GM21526 (cell line): ENCODE measurements around the gene LRBA.
"Not testable (repeated sequence)": the region's sequence is repeated elsewhere in the genome, so short reads cannot be mapped to it uniquely, and the experiment has no call there.

Experiments used
- ATAC-seq: cut with Tn5 transposase; IDR thresholded peaks from one replicate; pipeline ENCODE4 v1.9.1; 2021; ENCODE audit warnings: moderate library complexity; ENCODE audit not compliant: unreplicated experiment, low FRiP score

The LRBA gene

DNA sequence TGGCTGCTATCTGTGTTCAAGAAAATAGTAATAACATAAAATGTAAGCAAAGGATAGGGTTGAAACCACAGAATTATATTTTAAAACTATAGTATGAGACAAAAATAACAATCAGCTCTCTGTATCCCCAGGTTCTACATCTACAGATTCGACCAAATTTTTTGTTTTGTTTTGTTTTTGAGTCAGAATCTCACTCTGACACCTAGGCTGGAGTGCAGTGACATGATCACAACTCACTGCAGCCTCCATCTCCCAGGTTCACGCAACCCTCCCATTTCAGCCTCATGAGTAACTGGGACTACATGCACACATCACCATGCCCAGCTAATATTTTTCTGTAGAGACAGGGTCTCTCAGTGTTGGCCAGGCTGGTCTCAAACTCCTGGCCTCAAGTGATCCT is 319.9 kb downstream of the LRBA start:
- no peak for ATAC-seq

DNA sequence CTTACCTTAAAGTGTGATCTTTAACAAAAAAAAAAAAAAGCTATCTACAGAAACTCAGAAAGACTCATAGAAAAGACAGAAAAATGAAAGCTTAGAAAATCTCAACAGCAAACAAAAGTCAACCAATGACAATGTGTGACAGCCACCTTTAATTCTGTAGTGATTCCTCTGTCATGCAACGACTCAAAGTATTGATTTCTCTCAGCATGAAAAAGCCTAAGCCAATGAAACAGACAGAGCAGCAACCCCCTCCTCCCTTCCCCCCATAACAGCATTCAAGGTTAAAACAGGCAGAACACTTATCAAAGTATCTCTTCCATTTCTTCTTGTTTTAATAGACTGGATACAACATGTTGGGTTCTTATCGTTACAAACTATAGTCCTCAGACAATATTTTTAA is 320.6 kb downstream of the LRBA start:
- no peak for ATAC-seq

GRCh38 chr4:150683775-150684350 is 331.2 kb downstream of the LRBA start:
- no peak for ATAC-seq

DNA sequence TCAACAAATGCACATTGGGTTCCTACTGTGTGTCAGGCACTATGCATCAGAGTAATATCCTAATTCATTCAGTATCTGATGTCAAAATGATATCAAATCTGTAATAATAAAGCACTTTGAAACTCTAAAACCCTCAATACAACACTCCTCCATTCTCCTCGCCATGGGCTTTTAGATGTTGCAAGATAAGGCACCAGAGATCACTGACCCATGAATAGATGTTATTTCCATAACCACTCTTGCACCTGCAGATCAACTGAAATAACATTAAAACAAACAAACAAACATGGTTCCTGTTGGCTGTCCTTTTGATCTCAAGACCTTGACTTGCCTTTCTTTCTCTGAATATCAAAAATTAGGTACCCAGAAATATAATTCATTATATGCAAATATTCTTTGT is 333.0 kb downstream of the LRBA start:
- ATAC-seq: no peak

GRCh38 chr4:150681063-150681462 is 334.0 kb downstream of the LRBA start:
- no peak for ATAC-seq

DNA sequence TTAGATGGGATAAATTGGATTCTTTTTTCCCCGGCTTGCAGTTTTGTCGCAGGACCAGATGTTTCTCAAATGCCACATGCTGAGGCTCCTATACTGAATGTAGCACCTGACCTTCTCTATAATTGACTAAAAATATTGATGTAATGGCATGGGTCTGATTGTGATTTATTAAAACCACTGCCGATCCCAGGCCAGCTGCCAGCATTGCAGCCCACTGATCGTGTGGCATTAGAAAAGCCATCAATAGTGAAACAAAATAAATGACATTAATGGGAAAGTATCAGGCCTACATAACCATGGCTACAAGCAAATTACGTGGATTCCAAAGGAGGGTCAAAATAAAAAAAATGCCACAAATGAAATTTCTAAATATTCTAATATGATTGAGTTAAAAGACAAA is 334.4 kb downstream of the LRBA start:
- no peak for ATAC-seq

- ATAC-seq: no peak
These were observed 335.2 kb downstream of the LRBA start for GRCh38 chr4:150679765-150680343.

DNA sequence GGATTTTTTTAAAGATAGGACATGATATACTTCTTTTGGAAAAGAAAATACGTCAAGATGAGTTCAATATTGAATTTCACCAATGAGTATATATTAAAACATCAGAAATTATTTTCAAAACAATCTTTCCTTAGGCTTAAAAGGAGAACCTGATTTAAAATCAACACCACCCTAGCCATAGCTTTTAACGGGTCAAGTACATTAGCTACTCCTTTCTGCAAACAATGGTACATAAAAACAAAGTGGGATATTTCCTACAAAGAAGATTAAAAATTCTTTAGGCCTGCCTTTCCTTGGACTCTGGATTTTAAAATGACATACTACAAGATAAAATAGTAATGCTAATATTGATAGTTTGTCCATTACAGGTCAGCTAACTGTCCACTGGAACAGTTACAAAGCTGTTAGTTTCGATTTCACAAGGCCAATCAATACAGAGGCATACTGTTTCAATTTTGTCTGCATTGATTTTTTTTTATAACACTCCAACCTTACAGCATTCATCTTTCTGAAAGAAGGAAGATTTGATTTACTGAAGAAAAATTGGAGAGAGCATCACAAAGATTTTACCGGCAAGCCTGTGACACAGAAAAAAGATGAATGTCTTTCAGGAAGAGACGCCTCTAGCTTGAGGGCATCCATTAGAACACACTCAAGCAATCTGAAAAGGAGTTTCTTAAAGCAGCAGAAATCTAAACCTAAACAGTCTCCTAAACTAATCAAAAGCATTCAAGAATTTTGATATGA is 335.9 kb downstream of the LRBA start:
- ATAC-seq: no peak

- no peak for ATAC-seq
These were observed 341.3 kb downstream of the LRBA start for GRCh38 chr4:150673793-150674192.

DNA sequence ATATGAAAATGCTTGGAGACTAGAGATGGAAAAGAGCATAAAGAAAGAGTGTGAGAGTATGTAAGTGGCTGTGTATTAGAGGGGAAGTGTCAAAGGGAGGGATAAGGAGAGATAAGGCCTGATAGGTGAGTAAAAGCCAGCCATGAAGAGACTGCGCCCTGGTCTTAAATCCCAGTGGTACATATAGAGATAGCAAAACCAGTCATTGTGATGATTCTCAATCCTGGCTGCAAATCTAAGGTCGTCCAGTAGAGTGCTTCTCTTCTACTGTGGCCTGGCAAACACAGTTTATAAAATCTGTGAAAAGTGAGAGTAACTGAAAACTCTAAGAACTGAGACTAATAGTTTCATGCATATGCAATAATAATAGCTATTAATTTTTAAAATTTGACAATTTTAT is 346.3 kb downstream of the LRBA start:
- ATAC-seq: no peak

- ATAC-seq: no peak
These were observed 350.1 kb downstream of the LRBA start for GRCh38 chr4:150664935-150665334.

DNA sequence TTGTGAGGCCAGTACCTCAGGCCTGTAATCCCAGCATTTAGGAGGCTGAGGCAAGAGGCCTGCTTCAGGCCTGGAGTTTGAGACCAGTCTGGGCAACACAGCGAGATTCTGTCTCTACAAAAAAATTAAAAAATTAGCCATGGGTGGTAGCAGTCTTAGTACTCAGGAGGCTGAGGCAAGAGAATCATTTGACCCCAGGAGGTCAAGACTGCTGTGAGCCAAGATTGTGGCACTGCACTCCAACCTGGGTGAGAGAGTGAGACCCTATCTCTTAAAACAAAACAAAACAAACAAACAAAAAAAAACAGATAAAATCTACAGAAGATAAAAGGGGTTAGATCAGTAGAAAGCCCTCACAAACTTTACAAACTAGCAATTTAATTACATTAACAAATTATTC is 352.4 kb downstream of the LRBA start:
- ATAC-seq: no peak

DNA sequence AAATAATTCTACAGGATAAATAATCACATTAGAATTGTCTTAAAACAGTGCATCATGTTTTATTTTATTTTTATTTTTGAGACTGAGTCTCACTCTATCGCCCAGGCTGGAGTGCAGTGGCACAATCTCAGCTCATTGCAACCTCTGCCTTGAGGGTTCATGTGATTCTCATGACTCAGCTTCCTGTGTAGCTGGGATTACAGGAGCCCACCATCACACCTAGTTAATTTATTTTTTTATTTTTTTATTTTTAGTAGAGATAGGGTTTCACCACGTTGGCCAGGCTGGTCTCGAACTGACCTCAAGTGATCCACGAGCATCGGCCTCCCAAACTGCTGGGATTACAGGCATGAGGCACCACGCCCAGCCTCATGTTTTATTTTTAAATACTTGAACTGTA is 353.5 kb downstream of the LRBA start:
- not testable (repeated sequence) for ATAC-seq

DNA sequence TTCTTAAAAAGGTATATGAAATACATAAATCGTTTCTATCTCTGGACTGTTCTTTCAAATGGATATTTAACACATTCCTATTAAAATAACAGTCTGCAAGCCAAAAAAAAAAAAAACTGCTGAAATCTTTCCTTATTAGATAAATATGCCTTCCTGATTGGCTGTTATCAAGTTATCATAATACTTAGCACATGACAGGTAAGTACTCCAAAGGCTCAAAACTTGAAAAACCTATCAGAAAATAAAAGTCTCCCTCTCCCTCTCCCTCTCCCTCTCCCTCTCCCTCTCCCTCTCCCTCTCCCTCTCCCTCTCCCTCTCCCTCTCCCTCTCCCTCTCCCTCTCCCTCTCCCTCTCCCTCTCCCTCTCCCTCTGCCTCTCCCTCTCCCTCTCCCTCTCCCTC is 356.8 kb downstream of the LRBA start:
- ATAC-seq: not testable (repeated sequence)

DNA sequence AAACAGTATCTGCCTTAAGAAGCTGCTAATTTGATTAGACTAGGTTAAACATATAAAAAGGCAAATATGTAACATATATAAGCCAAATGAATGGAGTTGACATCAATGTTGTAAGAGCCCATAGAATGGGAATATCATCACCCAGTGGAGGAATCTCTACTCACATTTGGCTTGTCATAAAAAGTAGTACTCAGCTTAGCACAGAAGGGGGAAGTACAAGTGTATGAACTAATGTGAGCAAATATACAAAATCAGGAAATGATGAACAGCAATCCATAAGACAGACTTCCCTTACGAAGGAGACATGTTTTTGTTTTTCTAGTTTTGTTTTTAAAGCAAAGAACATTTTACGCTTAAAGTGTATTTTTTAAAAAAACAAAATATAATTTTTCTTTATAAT is 358.2 kb downstream of the LRBA start:
- no peak for ATAC-seq

GRCh38 chr4:150650751-150651150 is 364.3 kb downstream of the LRBA start:
- ATAC-seq: no peak

GRCh38 chr4:150648123-150648522 is 367.0 kb downstream of the LRBA start:
- no peak for ATAC-seq

DNA sequence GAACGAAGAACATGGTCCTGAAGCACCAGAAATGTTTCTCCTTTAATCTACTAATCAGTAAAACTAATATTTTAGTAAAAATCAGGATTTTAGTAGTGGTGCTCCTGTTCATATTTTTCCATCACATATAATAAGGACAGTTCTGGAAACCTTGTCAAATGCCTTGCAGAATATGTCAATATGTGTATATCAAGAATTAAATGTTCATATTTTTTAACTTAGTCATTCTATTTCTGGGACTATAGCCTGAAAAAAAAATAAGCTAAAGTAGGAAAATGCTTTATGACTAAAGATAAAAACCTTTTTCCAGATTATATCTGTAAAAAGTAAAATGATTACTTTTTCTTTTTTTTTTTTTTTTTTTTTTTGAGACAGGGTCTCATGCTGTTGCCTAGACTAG is 368.1 kb downstream of the LRBA start:
- no peak for ATAC-seq

DNA sequence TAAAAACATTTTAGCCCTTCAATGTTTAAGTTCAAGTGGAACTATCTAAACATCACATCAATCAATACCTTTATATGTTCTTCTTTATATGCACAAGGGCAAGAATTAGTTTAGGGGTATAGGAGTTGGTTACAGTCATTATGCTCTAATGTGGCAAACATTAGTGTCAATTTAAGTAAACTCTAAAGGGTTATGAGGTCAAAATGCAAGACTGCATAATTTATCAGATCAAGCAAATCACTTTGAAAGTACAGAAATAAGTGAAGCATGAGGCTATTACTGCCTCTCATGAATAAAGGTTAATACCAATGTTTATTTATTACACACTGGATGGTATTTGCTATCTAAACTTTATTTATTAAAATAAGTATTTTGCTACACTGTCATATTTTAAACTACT is 373.5 kb downstream of the LRBA start:
- ATAC-seq: no peak

DNA sequence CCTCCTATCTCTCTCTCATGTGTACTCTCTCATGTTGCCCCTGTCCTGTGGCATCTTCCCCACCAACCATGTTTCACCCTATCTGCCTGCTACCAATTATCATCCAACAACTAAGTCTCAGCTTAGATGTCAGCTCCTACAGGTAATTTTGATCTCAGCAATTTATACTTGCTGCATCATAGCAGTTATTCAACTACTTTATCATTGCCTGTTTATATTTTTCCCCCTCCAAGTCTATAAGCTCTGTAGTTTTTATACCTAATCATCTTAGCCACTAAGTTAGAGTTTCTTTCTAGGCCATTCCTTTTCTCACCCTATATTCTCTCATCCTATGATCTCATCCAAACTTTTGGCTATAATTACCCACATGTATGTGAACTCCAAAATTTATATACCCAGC is 382.4 kb downstream of the LRBA start:
- no peak for ATAC-seq

- no peak for ATAC-seq
These were observed 387.0 kb downstream of the LRBA start for GRCh38 chr4:150628073-150628472.

- no peak for ATAC-seq
These were observed 390.1 kb downstream of the LRBA start for GRCh38 chr4:150625033-150625432.
